ENCODE data around the gene RAE1. TPM values are rescaled to one million over a fixed set of nuclear protein-coding genes. Genes with fewer than 3 reads are reported as not detected.
"Not testable (repeated sequence)": the region's sequence is repeated elsewhere in the genome, so short reads cannot be mapped to it uniquely, and the experiment has no call there.

Gene RAE1
- total RNA-seq, 1 donor from 2014 or later = 14.9 TPM

DNA sequence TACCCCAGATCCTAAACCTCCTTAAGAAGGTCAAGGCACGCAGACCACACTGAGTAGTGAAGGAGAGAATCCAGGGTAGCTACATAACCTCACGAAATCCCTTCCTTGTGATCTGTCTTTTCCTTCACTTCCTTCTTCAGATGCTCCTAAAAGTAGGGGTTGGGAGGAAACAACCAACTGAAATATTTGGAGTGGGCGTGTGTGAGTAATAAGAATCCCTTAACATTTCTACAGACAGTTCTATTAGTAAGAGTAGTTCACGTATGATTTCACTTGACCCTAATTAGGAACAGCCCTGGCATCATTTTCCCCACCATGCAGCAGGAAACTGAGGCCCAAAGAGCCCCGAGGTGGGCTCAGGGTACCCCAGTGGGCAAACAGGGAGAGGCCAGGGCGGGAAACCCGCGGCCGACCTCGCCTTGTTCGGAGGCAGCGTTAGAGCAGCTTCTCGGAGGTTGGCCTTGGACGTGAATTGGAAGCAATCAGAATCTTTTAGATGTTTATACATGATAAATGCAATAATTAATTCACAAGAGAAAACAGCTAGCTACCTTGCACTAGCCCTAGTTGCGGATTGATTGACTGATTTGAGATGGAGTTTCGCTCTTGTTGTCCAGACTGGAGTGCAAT lies 859 bp upstream of the RAE1 start:
- TF ChIP-seq, protein P1, sequence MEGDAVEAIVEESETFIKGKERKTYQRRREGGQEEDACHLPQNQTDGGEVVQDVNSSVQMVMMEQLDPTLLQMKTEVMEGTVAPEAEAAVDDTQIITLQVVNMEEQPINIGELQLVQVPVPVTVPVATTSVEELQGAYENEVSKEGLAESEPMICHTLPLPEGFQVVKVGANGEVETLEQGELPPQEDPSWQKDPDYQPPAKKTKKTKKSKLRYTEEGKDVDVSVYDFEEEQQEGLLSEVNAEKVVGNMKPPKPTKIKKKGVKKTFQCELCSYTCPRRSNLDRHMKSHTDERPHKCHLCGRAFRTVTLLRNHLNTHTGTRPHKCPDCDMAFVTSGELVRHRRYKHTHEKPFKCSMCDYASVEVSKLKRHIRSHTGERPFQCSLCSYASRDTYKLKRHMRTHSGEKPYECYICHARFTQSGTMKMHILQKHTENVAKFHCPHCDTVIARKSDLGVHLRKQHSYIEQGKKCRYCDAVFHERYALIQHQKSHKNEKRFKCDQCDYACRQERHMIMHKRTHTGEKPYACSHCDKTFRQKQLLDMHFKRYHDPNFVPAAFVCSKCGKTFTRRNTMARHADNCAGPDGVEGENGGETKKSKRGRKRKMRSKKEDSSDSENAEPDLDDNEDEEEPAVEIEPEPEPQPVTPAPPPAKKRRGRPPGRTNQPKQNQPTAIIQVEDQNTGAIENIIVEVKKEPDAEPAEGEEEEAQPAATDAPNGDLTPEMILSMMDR (IDR thresholded peaks at IDR 0.05) = no peak
- intact Hi-C loops (cut with DNase I) = no loop called here
- DNase-seq = no peak
- Histone ChIP-seq H3K4me1 (peaks cover 9% of the 10 kb centered on the region), H3K27me3 (no peaks in the 10 kb centered on the region), H3K27ac (peak overlapping the region; percentile 17), H3K36me3 (no peaks in the 10 kb centered on the region), H3K9me3 (no peaks in the 10 kb centered on the region), H3K4me3 (no peak overlapping the region)
- ATAC-seq = no peak

DNA sequence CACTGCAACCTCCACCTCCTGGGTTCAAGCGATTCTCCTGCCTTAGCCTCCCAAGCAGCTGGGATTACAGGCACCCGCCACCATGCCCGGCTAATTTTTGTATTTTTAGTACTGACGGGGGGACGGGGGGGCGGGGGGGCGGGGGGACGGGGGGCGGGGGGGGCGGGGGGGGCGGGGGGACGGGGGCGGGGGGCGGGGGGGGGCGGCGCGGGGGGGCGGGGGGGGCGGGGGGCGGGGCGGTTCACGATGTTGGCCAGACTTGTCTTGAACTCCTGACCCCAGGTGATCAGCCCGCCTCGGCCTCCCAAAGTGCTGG lies 371 bp upstream of the RAE1 start:
- H3K9me3 ChIP-seq; ATAC-seq; H3K4me1 ChIP-seq; H3K27me3 ChIP-seq; H3K36me3 ChIP-seq; intact Hi-C loops (cut with DNase I); DNase-seq: not testable (repeated sequence)
- peak overlapping the region; percentile 96 for H3K4me3 ChIP-seq
- H3K27ac ChIP-seq = peak overlapping the region; percentile 90

DNA sequence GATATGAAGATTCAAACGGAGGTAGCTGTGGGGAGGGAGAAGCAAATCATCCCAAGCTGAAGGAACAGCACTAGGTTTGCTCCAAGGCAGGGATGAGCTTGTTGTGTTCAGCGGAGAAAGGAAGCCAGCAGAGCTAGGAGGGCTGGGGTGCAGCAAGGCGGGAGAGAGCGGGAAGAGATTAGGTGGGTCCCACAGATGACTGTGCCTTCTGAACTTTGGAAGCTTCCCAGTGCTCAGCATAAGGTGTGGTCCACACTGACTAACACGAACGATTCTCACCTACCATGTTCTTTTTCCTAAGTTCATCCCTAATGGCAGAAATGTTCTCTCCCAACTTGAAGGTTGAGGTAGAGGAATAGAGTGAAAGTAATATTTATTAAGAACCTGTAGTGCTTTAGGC lies 1.2 kb downstream of the RAE1 start:
- Histone ChIP-seq H3K27ac (no peak overlapping the region), H3K9me3 (no peaks in the 10 kb centered on the region), H3K4me3 (peak overlapping the region; percentile 96), H3K27me3 (no peaks in the 10 kb centered on the region), H3K4me1 (peaks cover 9% of the 10 kb centered on the region), H3K36me3 (no peaks in the 10 kb centered on the region)
- DNase-seq (no peak), ATAC-seq (no peak)
- intact Hi-C loops (cut with DNase I) = no loop called here
- TF ChIP-seq, protein P1 (IDR thresholded peaks at IDR 0.05) = no peak

DNA sequence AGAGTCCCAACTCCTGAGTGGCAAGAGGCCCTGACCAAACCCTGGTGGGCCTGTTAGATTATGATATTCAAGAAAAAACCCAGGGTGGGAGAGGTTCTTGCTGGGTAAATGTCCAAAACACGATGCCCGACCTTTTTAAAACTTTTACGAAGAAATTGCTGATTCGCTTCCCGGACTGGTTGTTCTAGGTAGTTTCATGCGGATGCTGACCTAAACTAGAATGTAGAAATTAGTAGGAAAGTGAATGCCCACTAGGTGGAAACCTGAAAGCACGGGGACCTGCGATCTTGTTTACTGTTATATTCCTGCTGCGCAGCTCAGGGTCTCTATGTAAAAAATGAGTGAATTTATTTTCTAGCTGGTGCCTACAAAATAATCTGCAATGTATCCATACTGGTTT lies 2.3 kb downstream of the RAE1 start:
- Histone ChIP-seq H3K4me1 (peaks cover 9% of the 10 kb centered on the region), H3K4me3 (no peak overlapping the region), H3K36me3 (no peaks in the 10 kb centered on the region), H3K9me3 (no peaks in the 10 kb centered on the region), H3K27ac (no peak overlapping the region), H3K27me3 (no peaks in the 10 kb centered on the region)
- DNase-seq (no peak), ATAC-seq (no peak)
- TF ChIP-seq, protein P1 (IDR thresholded peaks at IDR 0.05) = no peak
- intact Hi-C loops (cut with DNase I) = no loop called here

DNA sequence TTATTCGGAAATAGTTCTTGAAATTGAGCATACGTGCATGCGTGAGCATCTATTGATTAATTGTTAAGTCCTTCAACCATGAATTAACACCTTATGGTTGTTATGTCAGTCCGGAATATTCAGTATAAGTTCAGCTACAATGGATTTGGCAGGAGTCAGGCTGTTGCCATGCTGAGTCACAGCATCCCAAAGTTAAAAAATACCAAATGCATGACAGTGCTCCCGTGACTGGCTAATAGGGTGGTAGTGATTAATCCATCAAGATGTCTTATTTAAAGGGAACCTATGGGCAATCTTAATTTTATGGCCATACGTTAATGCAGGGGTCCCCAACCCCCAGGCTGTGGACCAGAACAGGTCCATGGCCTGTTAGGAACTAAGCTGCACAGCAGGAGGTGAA lies 10.5 kb downstream of the RAE1 start:
- ATAC-seq = no peak
- Histone ChIP-seq H3K27ac (no peak overlapping the region), H3K27me3 (no peaks in the 10 kb centered on the region), H3K4me1 (no peaks in the 10 kb centered on the region), H3K9me3 (no peaks in the 10 kb centered on the region), H3K4me3 (no peak overlapping the region), H3K36me3 (peaks cover 46% of the 10 kb centered on the region)
- DNase-seq = no peak
- intact Hi-C loops (cut with DNase I) = no loop called here
- TF ChIP-seq, protein P1 (IDR thresholded peaks at IDR 0.05) = no peak

DNA sequence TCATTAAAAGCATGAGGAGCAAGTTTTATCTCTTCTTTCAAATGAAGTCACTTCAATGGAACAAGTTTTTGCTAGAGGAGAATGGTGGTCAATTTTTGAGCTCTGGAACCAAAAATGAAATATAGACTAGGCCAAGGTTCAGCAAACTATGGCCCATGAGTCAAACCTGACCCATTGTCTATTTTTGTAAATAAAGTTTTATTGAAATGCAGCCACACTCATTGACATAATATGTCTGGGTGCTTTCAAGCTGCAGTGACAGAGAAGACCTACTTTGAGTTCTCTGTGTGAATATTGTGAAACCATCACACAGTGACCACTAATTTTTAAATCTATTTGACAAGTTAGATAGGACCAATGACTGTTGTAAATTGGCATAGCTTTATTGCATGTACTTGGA lies 13.4 kb downstream of the RAE1 start:
- no peaks in the 10 kb centered on the region for H3K27me3 ChIP-seq
- H3K27ac ChIP-seq = no peak overlapping the region
- TF ChIP-seq, protein P1 (IDR thresholded peaks at IDR 0.05) = no peak
- DNase-seq = no peak
- intact Hi-C loops (cut with DNase I) = no loop called here
- no peak for ATAC-seq
- no peaks in the 10 kb centered on the region for H3K4me1 ChIP-seq
- H3K9me3 ChIP-seq = no peaks in the 10 kb centered on the region
- peaks cover 76% of the 10 kb centered on the region for H3K36me3 ChIP-seq
- H3K4me3 ChIP-seq = no peak overlapping the region
